Measurements from ENCODE around the gene CCDC91.

The CCDC91 gene

DNA sequence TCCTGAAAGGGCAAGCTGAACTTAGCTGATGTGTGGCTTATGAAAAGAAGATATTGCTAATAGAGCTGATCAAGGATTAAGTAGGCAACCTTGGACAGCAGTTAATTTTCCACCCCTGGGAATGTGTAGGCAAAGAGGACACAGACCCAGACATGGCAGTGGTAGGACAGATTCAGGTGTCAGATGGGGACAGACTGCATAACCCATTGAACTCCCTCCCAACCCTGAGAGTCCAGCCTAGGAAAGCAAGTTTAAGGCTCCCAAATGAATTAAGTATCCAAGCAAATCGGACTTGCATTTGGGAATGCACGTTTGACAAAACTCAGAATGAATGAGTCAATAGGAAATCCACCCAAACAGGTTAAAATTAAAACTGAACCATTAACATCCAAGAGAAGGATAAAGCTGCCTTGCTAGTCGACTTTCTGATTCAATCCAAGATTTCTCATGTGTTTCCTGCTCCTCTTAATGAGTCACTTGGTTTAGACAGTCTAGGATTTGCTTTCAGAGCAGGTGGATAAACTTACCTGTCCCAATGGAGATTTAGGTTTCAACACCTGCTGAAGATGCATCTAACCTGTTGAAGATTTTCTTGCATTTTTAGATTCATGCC lies 385.4 kb downstream of the CCDC91 start:
- Histone ChIP-seq H3K27ac (no peak overlapping the region), H3K4me3 (no peak overlapping the region)
- DNase-seq (ENCODE audit: low spot score) = no peak
- TF ChIP-seq, protein P1, sequence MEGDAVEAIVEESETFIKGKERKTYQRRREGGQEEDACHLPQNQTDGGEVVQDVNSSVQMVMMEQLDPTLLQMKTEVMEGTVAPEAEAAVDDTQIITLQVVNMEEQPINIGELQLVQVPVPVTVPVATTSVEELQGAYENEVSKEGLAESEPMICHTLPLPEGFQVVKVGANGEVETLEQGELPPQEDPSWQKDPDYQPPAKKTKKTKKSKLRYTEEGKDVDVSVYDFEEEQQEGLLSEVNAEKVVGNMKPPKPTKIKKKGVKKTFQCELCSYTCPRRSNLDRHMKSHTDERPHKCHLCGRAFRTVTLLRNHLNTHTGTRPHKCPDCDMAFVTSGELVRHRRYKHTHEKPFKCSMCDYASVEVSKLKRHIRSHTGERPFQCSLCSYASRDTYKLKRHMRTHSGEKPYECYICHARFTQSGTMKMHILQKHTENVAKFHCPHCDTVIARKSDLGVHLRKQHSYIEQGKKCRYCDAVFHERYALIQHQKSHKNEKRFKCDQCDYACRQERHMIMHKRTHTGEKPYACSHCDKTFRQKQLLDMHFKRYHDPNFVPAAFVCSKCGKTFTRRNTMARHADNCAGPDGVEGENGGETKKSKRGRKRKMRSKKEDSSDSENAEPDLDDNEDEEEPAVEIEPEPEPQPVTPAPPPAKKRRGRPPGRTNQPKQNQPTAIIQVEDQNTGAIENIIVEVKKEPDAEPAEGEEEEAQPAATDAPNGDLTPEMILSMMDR (IDR thresholded peaks at IDR 0.05) = no peak

DNA sequence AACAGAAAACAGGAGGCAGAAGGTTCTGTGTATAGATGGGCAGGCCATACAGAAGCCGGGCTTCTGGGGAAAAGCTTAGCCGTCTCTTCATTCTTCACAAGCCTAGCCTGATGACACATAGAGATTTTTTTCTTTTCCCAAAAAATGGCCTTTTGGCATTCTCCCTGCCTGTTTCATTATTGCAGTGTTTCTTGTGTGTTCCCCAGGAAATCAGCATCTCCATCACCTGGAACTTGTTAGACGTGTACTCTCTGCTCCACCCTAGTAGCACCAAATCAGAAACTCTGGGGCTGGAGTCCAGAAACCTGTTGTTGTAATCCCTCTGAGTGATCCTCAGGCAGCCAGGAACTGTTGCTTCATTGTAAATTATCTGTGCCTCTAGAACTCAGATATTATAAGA lies 388.1 kb downstream of the CCDC91 start:
- DNase-seq (ENCODE audit: low spot score) = no peak
- Histone ChIP-seq H3K27ac (no peak overlapping the region), H3K4me3 (no peak overlapping the region)
- TF ChIP-seq, protein P1 (IDR thresholded peaks at IDR 0.05) = no peak

DNA sequence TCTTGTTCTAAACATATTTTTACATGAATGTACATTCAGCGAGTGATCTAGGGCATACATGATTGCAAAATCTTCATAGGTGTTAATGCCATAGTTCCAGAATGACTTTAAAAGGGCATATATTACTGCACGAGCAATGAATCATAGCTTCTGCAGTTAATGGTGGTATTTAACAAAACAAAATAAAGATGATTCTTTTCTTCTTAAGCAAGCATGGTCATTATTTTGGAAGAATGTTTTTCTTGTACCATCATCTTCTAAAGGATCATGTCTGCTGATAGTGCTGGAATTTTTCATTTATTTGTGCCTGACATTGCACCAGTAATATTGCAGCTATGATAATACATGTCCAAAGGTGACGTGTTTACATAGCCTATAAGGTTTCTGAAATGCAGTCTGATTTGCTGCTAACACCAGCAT lies 388.6 kb downstream of the CCDC91 start:
- Histone ChIP-seq H3K4me3 (no peak overlapping the region), H3K27ac (no peak overlapping the region)
- no peak for DNase-seq (ENCODE audit: low spot score)
- TF ChIP-seq, protein P1 (IDR thresholded peaks at IDR 0.05) = no peak

DNA sequence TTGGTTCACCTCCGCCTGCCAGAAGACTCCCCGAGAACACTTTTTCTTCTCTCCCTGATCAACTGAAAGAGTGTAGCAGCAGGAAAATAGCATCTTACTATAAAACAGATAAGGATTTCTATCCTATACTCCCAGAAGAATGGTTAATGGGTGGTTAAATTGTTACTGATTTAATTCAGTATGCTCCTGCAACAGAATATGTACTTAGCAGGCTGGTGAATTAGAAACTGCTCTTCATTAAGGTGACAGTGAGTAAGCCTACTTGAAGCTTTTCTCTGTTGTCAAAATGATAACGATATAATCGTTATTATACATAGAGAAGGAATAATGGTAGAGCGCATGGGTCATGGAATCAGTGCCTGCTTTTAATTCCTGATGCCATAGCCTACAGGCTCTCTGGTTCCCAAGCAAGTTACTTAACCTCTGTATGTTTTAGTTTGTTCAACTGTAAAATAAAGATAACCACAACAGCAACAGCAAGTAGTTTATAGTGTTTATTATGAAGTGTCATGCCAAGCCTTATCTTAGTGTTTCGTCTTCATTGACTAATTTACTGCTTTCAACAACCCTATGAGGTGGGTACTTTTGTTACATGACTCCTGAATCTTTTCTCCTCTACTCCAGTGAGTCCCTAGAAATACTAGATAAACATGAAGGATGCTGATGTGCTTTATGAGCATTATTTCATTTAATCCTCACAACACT lies 392.6 kb downstream of the CCDC91 start:
- no peak overlapping the region for H3K27ac ChIP-seq
- DNase-seq (ENCODE audit: low spot score) = no peak
- H3K4me3 ChIP-seq = no peak overlapping the region
- TF ChIP-seq, protein P1 (IDR thresholded peaks at IDR 0.05) = no peak

DNA sequence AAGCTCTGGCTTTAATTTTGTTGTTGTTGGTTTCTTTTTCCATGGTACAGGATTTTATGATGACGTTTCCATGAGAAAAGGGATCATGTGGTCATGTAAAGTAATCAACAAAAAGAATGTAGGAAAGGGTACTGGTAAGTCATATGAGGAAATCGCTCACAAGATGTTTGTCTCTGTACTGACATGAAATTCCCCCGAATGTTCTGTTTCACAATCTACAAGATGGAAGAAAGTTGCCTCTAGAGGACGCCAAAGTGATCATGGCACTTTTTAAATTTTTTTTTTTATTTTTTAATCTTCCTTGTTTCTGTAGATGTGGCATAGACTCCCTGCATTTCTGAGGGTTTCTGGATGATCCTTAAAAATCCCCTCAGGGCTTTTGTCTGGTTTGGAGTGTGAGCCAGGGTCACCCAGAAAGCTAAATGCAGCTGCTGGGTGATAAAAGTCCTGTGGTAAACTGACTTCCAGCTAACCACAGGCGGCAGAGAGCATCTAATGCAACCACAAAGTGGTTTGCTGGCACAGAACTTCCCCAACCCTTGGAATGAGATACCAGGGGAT lies 393.5 kb downstream of the CCDC91 start:
- TF ChIP-seq, protein P1 (IDR thresholded peaks at IDR 0.05) = no peak
- no peak for DNase-seq (ENCODE audit: low spot score)

DNA sequence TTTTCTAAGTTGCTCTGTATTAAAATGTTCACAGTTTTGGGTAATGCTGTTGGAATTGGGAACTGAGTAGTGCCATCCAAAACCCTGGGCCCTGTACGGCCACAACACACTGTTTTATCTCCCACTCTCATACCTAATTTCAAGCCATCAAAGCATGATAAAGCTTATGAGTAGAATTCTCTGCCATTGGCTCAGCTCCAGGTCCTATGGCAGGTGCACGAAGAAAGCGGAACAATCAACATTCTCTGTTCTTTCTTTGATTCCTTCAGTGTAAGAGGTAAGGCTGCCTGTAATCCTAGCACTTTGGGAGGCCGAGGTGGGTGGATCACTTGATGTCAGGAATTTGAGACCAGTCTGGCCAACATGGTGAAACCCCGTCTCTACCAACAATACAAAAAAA lies 394.9 kb downstream of the CCDC91 start:
- no peak for DNase-seq (ENCODE audit: low spot score)
- Histone ChIP-seq H3K27ac (no peak overlapping the region), H3K4me3 (no peak overlapping the region)
- TF ChIP-seq, protein P1 (IDR thresholded peaks at IDR 0.05) = no peak

More for the DNA sequence above, 393.5 kb downstream of the CCDC91 start:
- no peak overlapping the region for H3K4me3 ChIP-seq
- no peak overlapping the region for H3K27ac ChIP-seq

DNA sequence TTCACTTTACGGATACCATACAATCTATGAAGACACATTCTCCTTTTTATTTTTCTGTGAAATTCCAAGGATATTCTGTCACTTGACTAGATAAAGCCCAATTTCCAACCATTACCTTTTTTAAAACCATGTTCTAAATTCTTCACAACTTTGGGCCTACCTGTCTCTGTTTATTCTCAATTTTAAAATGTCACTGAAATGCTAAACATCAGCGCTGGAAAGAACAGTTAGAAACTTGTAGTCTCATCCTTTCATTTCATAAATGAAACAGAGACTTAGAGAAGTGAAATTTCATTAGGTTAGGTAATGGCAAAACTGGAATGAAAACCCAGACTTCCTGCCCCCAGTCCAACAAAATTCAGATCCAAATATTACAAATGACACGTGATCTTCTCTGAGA lies 396.2 kb downstream of the CCDC91 start:
- DNase-seq (ENCODE audit: low spot score) = no peak
- TF ChIP-seq, protein P1 (IDR thresholded peaks at IDR 0.05) = no peak
- H3K4me3 ChIP-seq = no peak overlapping the region
- H3K27ac ChIP-seq = no peak overlapping the region

All from coronary artery (tissue), 2 donors.